Measurements from ENCODE around the gene SUN3.
A peak's percentile ranks its signal among the peaks of the same experiment; 100 is the strongest.

SUN3 gene

GRCh38 chr7:48028938-48029337 is at the start of gene SUN3:
TSS of gene SUN3 (minus strand) at chr7:48029107. CDS start at chr7:48028938, 169 bp downstream.
- DNase-seq (ENCODE audit: low spot score): no peak
- no peak for FAIRE-seq

- DNase-seq (ENCODE audit: low spot score) (no peak), FAIRE-seq (no peak)
Measured at GRCh38 chr7:48078470-48078869, 49.6 kb upstream of the SUN3 start.

GRCh38 chr7:48077423-48077822 is 48.5 kb upstream of the SUN3 start:
- FAIRE-seq (no peak), DNase-seq (ENCODE audit: low spot score) (no peak)

GRCh38 chr7:48074204-48074654 is 45.3 kb upstream of the SUN3 start:
- no peak for FAIRE-seq
- no peak for DNase-seq (ENCODE audit: low spot score)

GRCh38 chr7:48067475-48067874 is 38.6 kb upstream of the SUN3 start:
- DNase-seq (ENCODE audit: low spot score) (no peak), FAIRE-seq (no peak)

- FAIRE-seq: no peak
- DNase-seq (ENCODE audit: low spot score): no peak
Measured at GRCh38 chr7:48063985-48064384, 35.1 kb upstream of the SUN3 start.

- no peak for DNase-seq (ENCODE audit: low spot score)
- FAIRE-seq: no peak
Measured at GRCh38 chr7:48059706-48060105, 30.8 kb upstream of the SUN3 start.

- FAIRE-seq: no peak
- DNase-seq (ENCODE audit: low spot score): no peak
Measured at GRCh38 chr7:48058990-48059389, 30.1 kb upstream of the SUN3 start.

- DNase-seq (ENCODE audit: low spot score) (no peak), FAIRE-seq (no peak)
Measured at GRCh38 chr7:48053736-48054135, 24.8 kb upstream of the SUN3 start.

- DNase-seq (ENCODE audit: low spot score): no peak
- FAIRE-seq: no peak
Measured at GRCh38 chr7:48052748-48053147, 23.8 kb upstream of the SUN3 start.

- DNase-seq (ENCODE audit: low spot score): no peak
- no peak for FAIRE-seq
Measured at GRCh38 chr7:48049850-48050249, 20.9 kb upstream of the SUN3 start.

GRCh38 chr7:48048113-48048512 is 19.2 kb upstream of the SUN3 start:
- DNase-seq (ENCODE audit: low spot score): peak; percentile 63
- FAIRE-seq: peak; percentile 69

GRCh38 chr7:48046458-48046857 is 17.6 kb upstream of the SUN3 start:
- FAIRE-seq (no peak), DNase-seq (ENCODE audit: low spot score) (no peak)

- FAIRE-seq (peak; percentile 13), DNase-seq (ENCODE audit: low spot score) (no peak)
Measured at GRCh38 chr7:48045195-48045765, 16.4 kb upstream of the SUN3 start.

GRCh38 chr7:48042636-48043035 is 13.7 kb upstream of the SUN3 start:
- no peak for DNase-seq (ENCODE audit: low spot score)
- no peak for FAIRE-seq

- FAIRE-seq: no peak
Measured at GRCh38 chr7:48042216-48042615, 13.3 kb upstream of the SUN3 start.

GRCh38 chr7:48041653-48041970 is 12.7 kb upstream of the SUN3 start:
- FAIRE-seq: no peak
- DNase-seq (ENCODE audit: low spot score): no peak

More at GRCh38 chr7:48042216-48042615, 13.3 kb upstream of the SUN3 start:
- DNase-seq (ENCODE audit: low spot score): no peak

- FAIRE-seq: no peak
- DNase-seq (ENCODE audit: low spot score): no peak
Measured at GRCh38 chr7:48040944-48041652, 12.2 kb upstream of the SUN3 start.

- DNase-seq (ENCODE audit: low spot score) (no peak), FAIRE-seq (no peak)
Measured at GRCh38 chr7:48038815-48039506, 10.1 kb upstream of the SUN3 start.

GRCh38 chr7:48035967-48036478 is 7.1 kb upstream of the SUN3 start:
- peak; percentile 82 for FAIRE-seq
- no peak for DNase-seq (ENCODE audit: low spot score)

GRCh38 chr7:48035301-48035966 is 6.5 kb upstream of the SUN3 start, which contains the start of gene C7orf57:
TSS of gene C7orf57 (plus strand) at chr7:48035543. CDS start at chr7:48036309, 766 bp downstream.
- peak; percentile 99 for FAIRE-seq
- peak; percentile 99 for DNase-seq (ENCODE audit: low spot score)

GRCh38 chr7:48033922-48034321 is 5.0 kb upstream of the SUN3 start:
- no peak for DNase-seq (ENCODE audit: low spot score)
- FAIRE-seq: no peak
